HFFc6 (cell line): ENCODE results near the gene CELSR1. TPM values are rescaled to one million over a fixed set of nuclear protein-coding genes. Genes with fewer than 3 reads are reported as not detected.

Experiments
- DNase-seq: peaks from one replicate; pipeline ENCODE4 v3.0.0-alpha.2; 2018
- H3K27ac Mint-ChIP-seq: 2 replicates; pipeline ENCODE4 v1.8.0; 2020; ENCODE audit warnings: mild to moderate bottlenecking, mixed read lengths
- H3K27me3 Mint-ChIP-seq: 2 replicates; pipeline ENCODE4 v1.8.0; 2021; ENCODE audit warnings: mild to moderate bottlenecking, moderate library complexity, mixed read lengths; ENCODE audit not compliant: insufficient read depth
- H3K36me3 Mint-ChIP-seq: 2 replicates; pipeline ENCODE4 v1.8.0; 2021; ENCODE audit warnings: low read depth, mixed read lengths
- H3K4me1 Mint-ChIP-seq: 2 replicates; pipeline ENCODE4 v1.8.0; 2020; ENCODE audit warnings: low read depth, mixed read lengths
- H3K4me3 Mint-ChIP-seq: 2 replicates; pipeline ENCODE4 v1.8.0; 2020; ENCODE audit warnings: mild to moderate bottlenecking, moderate library complexity, mixed read lengths
- H3K9me3 Mint-ChIP-seq: 2 replicates; pipeline ENCODE4 v1.8.0; 2020; ENCODE audit warnings: mild to moderate bottlenecking, mixed read lengths
- total RNA-seq, 6 experiments: library from RNA; stranded (reverse); fragmentation: NEBNext Ultra II Directional; extraction: Animal tissue kit (Norgen Biotek cat#: 25700); gene quantifications; 2 replicates in 1 of 6; 3 replicates in 5 of 6; pipeline ENCODE4 v1.2.3, GENCODE V29; 2021
- TF ChIP-seq, protein P1 (sequence below): fragments of 200-600 bp; sonication (generic); IDR thresholded peaks from 2 replicates; pipeline ENCODE4 v1.5.0; 2021; ENCODE audit warnings: antibody characterized with exemption, mild to moderate bottlenecking

Gene CELSR1
- total RNA-seq, 6 experiments from 2014 or later = 4.7 to 8.2 (median 6.5) TPM

DNA sequence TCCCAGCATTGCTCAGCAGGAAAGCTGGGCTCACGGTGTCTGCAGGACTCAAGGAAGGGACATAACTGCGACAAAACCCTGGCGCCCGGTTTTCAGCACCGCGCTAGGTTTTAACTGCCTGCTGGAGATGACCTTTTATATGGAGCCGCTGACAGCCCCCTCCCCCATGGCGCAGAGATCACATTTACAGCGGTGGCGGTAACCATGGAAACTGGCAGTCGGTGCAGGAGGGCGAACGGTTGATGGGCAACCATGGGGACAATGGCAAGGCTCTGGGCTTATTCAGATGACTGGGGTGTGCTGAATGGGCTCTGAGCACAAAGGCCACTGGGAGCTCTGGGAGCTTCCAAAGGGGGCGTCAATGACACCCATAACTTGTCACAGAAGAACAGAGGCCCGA, 37.2 kb downstream of the CELSR1 start:
- Mint-ChIP-seq H3K36me3 (no peaks in the 10 kb centered on the region), H3K27me3 (peaks cover 2% of the 10 kb centered on the region; the same call in 1 of the 2 replicates), H3K9me3 (no peaks in the 10 kb centered on the region), H3K4me1 (peaks cover 34% of the 10 kb centered on the region), H3K27ac (no peak overlapping the region), H3K4me3 (no peak overlapping the region)
- no peak for DNase-seq
- TF ChIP-seq, protein P1, sequence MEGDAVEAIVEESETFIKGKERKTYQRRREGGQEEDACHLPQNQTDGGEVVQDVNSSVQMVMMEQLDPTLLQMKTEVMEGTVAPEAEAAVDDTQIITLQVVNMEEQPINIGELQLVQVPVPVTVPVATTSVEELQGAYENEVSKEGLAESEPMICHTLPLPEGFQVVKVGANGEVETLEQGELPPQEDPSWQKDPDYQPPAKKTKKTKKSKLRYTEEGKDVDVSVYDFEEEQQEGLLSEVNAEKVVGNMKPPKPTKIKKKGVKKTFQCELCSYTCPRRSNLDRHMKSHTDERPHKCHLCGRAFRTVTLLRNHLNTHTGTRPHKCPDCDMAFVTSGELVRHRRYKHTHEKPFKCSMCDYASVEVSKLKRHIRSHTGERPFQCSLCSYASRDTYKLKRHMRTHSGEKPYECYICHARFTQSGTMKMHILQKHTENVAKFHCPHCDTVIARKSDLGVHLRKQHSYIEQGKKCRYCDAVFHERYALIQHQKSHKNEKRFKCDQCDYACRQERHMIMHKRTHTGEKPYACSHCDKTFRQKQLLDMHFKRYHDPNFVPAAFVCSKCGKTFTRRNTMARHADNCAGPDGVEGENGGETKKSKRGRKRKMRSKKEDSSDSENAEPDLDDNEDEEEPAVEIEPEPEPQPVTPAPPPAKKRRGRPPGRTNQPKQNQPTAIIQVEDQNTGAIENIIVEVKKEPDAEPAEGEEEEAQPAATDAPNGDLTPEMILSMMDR = no peak

- H3K9me3 Mint-ChIP-seq = no peaks in the 10 kb centered on the region
- peak overlapping the region; percentile 42; the same call in 1 of the 2 replicates for H3K27ac Mint-ChIP-seq
- no peaks in the 10 kb centered on the region for H3K36me3 Mint-ChIP-seq
- H3K27me3 Mint-ChIP-seq = peaks cover 2% of the 10 kb centered on the region; the same call in 1 of the 2 replicates
- H3K4me1 Mint-ChIP-seq = peaks cover 34% of the 10 kb centered on the region
- DNase-seq = no peak
- no peak overlapping the region for H3K4me3 Mint-ChIP-seq
- TF ChIP-seq, protein P1 = no peak
Measured at GRCh38 chr22:46499805-46500189, 37.6 kb downstream of the CELSR1 start.

- TF ChIP-seq, protein P1 = no peak
- Mint-ChIP-seq H3K27ac (peak overlapping the region; percentile 55), H3K9me3 (no peaks in the 10 kb centered on the region), H3K4me1 (peaks cover 12% of the 10 kb centered on the region), H3K4me3 (peak overlapping the region; percentile 3; the same call in 1 of the 2 replicates), H3K36me3 (no peaks in the 10 kb centered on the region), H3K27me3 (peaks cover 5% of the 10 kb centered on the region)
- peak; percentile 28 for DNase-seq
Measured at GRCh38 chr22:46491946-46492345, 45.5 kb downstream of the CELSR1 start.

DNA sequence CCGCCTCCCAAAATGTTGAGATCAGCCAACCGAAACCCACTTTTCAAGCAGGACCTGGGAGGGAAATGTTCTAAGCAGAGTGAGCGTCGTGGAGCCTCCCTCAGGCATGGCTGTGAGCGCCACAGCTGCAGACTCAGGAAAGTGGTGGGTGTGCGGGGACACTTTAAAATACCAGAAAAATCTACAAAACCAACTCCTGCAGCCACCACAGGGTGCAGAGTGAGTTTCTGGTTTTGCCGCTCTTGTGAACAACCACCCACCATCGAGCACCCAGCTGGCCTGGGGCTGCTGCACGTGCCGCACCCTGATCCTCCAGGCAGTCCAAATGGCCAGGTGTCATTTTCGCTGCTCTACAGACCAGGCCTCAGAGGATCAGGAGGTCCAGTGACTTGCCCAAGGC, 46.9 kb downstream of the CELSR1 start:
- Mint-ChIP-seq H3K4me3 (no peak overlapping the region), H3K36me3 (no peaks in the 10 kb centered on the region), H3K9me3 (no peaks in the 10 kb centered on the region), H3K27ac (no peak overlapping the region), H3K27me3 (peaks cover 5% of the 10 kb centered on the region), H3K4me1 (peaks cover 13% of the 10 kb centered on the region)
- TF ChIP-seq, protein P1 = no peak
- DNase-seq = no peak

DNA sequence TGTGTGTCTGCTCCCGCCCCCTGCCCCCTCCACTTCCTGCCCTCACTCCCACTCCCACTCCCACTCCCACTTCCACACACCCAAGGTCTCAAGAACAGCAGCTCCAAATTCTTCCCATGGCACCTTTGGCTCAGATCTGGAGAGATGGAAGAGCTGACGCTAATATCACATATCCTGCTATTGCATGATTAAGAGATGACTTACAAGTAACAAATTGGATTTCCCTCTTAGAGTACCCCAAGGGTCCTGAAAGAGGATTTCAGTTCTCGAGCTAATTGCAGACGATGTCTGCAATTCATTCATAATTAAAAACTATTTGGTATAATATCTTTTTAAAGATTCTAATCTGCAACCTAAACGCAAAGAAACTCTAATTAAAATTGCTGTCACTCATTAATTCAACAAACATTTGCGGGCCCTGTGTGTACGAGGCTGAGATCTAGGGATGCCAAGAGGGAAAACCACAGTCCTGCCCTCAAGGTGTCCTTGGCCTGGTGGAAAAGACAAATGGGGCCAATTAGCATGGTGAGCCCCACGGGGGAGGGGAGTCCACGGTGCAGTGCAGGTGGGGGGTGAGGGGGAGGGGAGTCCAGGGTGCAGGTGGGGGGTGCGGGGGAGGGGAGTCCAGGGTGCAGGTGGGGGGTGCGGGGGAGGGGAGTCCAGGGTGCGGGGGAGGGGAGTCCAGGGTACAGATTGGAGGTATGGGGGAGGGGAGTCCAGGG, 50.3 kb downstream of the CELSR1 start:
- Mint-ChIP-seq H3K4me1 (peaks cover 20% of the 10 kb centered on the region), H3K4me3 (no peak overlapping the region), H3K9me3 (no peaks in the 10 kb centered on the region), H3K27me3 (peaks cover 2% of the 10 kb centered on the region), H3K27ac (no peak overlapping the region), H3K36me3 (no peaks in the 10 kb centered on the region)
- TF ChIP-seq, protein P1 = no peak
- no peak for DNase-seq
